Left ventricle myocardium inferior (tissue), 1 donor: ENCODE measurements around the gene SORCS1. TPM values are rescaled to one million over a fixed set of nuclear protein-coding genes. Genes with fewer than 3 reads are reported as not detected.

ENCODE experiments used
- DNase-seq: peaks from one replicate; pipeline ENCODE4 v3.0.0-alpha.2; 2020
- H3K27ac ChIP-seq: fragments of 200-600 bp; replicated peaks from 2 replicates; pipeline ENCODE4 v1.8.0; 2021
- H3K27me3 ChIP-seq: fragments of 200-600 bp; 2 replicates; pipeline ENCODE4 v1.8.0; 2021; ENCODE audit warnings: low read depth
- H3K36me3 ChIP-seq: fragments of 200-600 bp; 2 replicates; pipeline ENCODE4 v1.8.0; 2021
- H3K4me1 ChIP-seq: fragments of 200-600 bp; 2 replicates; pipeline ENCODE4 v1.8.0; 2021
- H3K4me3 ChIP-seq: fragments of 200-600 bp; 2 replicates; pipeline ENCODE4 v1.8.0; 2021; ENCODE audit warnings: mild to moderate bottlenecking, moderate library complexity
- H3K9me3 ChIP-seq: fragments of 200-600 bp; replicated peaks from 2 replicates; pipeline ENCODE4 v1.8.0; 2021
- CTCF ChIP-seq: fragments of 200-600 bp; IDR thresholded peaks from 2 replicates; pipeline ENCODE4 v1.8.0; 2021; ENCODE audit warnings: antibody characterized with exemption, mild to moderate bottlenecking, borderline replicate concordance
- intact Hi-C: fragments of 100-400 bp; cut with micrococcal nuclease; formaldehyde crosslinking; loops from one replicate; pipeline ENCODE4 v1.11.0; 2022
- total RNA-seq: library from RNA; stranded (reverse); fragmentation: NEBNext Ultra II Directional; extraction: Animal tissue kit (Norgen Biotek cat#: 25700); gene quantifications from one replicate; pipeline ENCODE4 v1.2.1, GENCODE V29; 2021
- donor health status: DM: no; HTN: yes; CAD: no; lungs with severe emphysema.

The SORCS1 gene
- total RNA-seq, 1 donor from 2014 or later: 2.9 TPM

GRCh38 chr10:107022600-107023354 lies 141.7 kb downstream of the SORCS1 start:
- no peak for TF ChIP-seq CTCF
- no peak for DNase-seq
- H3K36me3 ChIP-seq: no peaks in the 10 kb centered on the region
- H3K9me3 ChIP-seq: peaks cover under 1% of the 10 kb centered on the region
- no peak overlapping the region for H3K27ac ChIP-seq
- peaks cover 9% of the 10 kb centered on the region for H3K27me3 ChIP-seq
- H3K4me3 ChIP-seq: no peak overlapping the region
- intact Hi-C loops: no loop called here
- no peaks in the 10 kb centered on the region for H3K4me1 ChIP-seq

GRCh38 chr10:107019154-107019553 lies 145.4 kb downstream of the SORCS1 start:
- Histone ChIP-seq H3K27me3 (peaks cover 9% of the 10 kb centered on the region), H3K36me3 (no peaks in the 10 kb centered on the region), H3K4me1 (no peaks in the 10 kb centered on the region), H3K9me3 (peaks cover 19% of the 10 kb centered on the region), H3K4me3 (no peak overlapping the region), H3K27ac (no peak overlapping the region)
- intact Hi-C loops: no loop called here
- TF ChIP-seq CTCF: no peak
- no peak for DNase-seq

GRCh38 chr10:107013258-107014006 lies 151.1 kb downstream of the SORCS1 start:
- DNase-seq: no peak
- intact Hi-C loops: no loop called here
- H3K27me3 ChIP-seq: no peaks in the 10 kb centered on the region
- H3K36me3 ChIP-seq: no peaks in the 10 kb centered on the region
- H3K27ac ChIP-seq: no peak overlapping the region
- no peak overlapping the region for H3K4me3 ChIP-seq
- H3K4me1 ChIP-seq: no peaks in the 10 kb centered on the region
- peaks cover 19% of the 10 kb centered on the region for H3K9me3 ChIP-seq
- TF ChIP-seq CTCF: no peak

- DNase-seq: no peak
- intact Hi-C loops: no loop called here
- Histone ChIP-seq H3K36me3 (no peaks in the 10 kb centered on the region), H3K4me3 (no peak overlapping the region), H3K9me3 (peaks cover 18% of the 10 kb centered on the region), H3K27ac (no peak overlapping the region), H3K4me1 (no peaks in the 10 kb centered on the region), H3K27me3 (no peaks in the 10 kb centered on the region)
- TF ChIP-seq CTCF: no peak
Measured at GRCh38 chr10:107011992-107012391, 152.5 kb downstream of the SORCS1 start.

- Histone ChIP-seq H3K9me3 (peaks cover 13% of the 10 kb centered on the region), H3K27ac (no peak overlapping the region), H3K27me3 (no peaks in the 10 kb centered on the region), H3K36me3 (no peaks in the 10 kb centered on the region), H3K4me3 (no peak overlapping the region), H3K4me1 (no peaks in the 10 kb centered on the region)
- no peak for TF ChIP-seq CTCF
- no peak for DNase-seq
- intact Hi-C loops: no loop called here
Measured at GRCh38 chr10:107011105-107011504, 153.4 kb downstream of the SORCS1 start.
